Thymus (tissue), 11 donors: Measurements from ENCODE around the gene TBL1XR1. TPM values are rescaled to one million over a fixed set of nuclear protein-coding genes. Genes with fewer than 3 reads are reported as not detected.
A peak's percentile ranks its signal among the peaks of the same experiment; 100 is the strongest.

Experiments
- DNase-seq, 9 donors: peaks; one replicate each; pipeline ENCODE4 v3.0.0-alpha.2; 2013; ENCODE audit warnings: low spot score in 9 of 9, low read depth in 6 of 9, missing footprints in 1 of 9
- H3K27ac ChIP-seq, 2 donors: one replicate each; pipeline ENCODE4 v1.5.1; 2013; ENCODE audit warnings: control low read depth in 1 of 2, low read depth in 1 of 2, low read length in 1 of 2, mild to moderate bottlenecking in 1 of 2, moderate library complexity in 1 of 2
- H3K27me3 ChIP-seq, 2 donors: one replicate each; pipeline ENCODE4 v1.5.1; 2013; ENCODE audit warnings: low read length in 1 of 2; ENCODE audit not compliant: control insufficient read depth in 2 of 2, insufficient read depth in 1 of 2
- H3K36me3 ChIP-seq, 2 donors: one replicate each; pipeline ENCODE4 v1.5.1; 2013; ENCODE audit warnings: low read length in 1 of 2, mild to moderate bottlenecking in 1 of 2, moderate library complexity in 1 of 2; ENCODE audit not compliant: control insufficient read depth in 2 of 2, insufficient read depth in 2 of 2
- H3K4me1 ChIP-seq, 2 donors: one replicate each; pipeline ENCODE4 v1.5.1; 2013; ENCODE audit warnings: low read length in 2 of 2; ENCODE audit not compliant: control insufficient read depth in 2 of 2, insufficient read depth in 2 of 2
- H3K4me3 ChIP-seq, 2 donors: one replicate each; pipeline ENCODE4 v1.5.1; 2013; ENCODE audit warnings: low read length in 2 of 2, control low read depth in 1 of 2, mild to moderate bottlenecking in 1 of 2
- H3K9me3 ChIP-seq, 2 donors: one replicate each; pipeline ENCODE4 v1.5.1; 2013; ENCODE audit warnings: low read length in 1 of 2, mild to moderate bottlenecking in 1 of 2; ENCODE audit not compliant: control insufficient read depth in 2 of 2, insufficient read depth in 1 of 2
- WGBS: extraction: QIAGEN DNeasy Blood & Tissue Kit; methylation state at CpG from one replicate; pipeline ENCODE4 v1.1.7; 2013; 5-methylcytosine and 5-hydroxymethylcytosine counted together
- polyA plus RNA-seq: library from polyadenylated mRNA; stranded (reverse); fragments of 200-250 nt; gene quantifications from one replicate; pipeline ENCODE4 v1.2.3, GENCODE V29; 2013
- total RNA-seq: library from RNA; stranded (reverse); fragments of 120-200 nt; gene quantifications from one replicate; pipeline ENCODE4 v1.2.4, GENCODE V29; 2013
- donor health status: healthy.

The TBL1XR1 gene
- total and polyA plus RNA-seq, 2 donors = 66.5 to 130 TPM

- no peaks in the 10 kb centered on the region for H3K27me3 ChIP-seq
- H3K36me3 ChIP-seq = no peaks in the 10 kb centered on the region
- H3K4me1 ChIP-seq = peaks cover 9 to 48% of the 10 kb centered on the region in 2 donors
- peak overlapping the region in 1 of 2 donors; percentile 34 for H3K4me3 ChIP-seq
- H3K27ac ChIP-seq = peak overlapping the region; percentile 80 to 86
- peak in 8 of 9 donors; percentile 59 to 92 (median 80) for DNase-seq
- peaks cover 0 to 13% of the 10 kb centered on the region in 2 donors for H3K9me3 ChIP-seq
- WGBS = 23% methylated on average over 8 of the region's 8 CpGs
These were observed 4.6 kb upstream of the TBL1XR1 start for GRCh38 chr3:177201700-177202397.

- H3K9me3 ChIP-seq = peaks cover 0 to 12% of the 10 kb centered on the region in 2 donors
- H3K27me3 ChIP-seq = no peaks in the 10 kb centered on the region
- DNase-seq = no peak
- H3K4me3 ChIP-seq = peak overlapping the region in 1 of 2 donors; percentile 52
- no peaks in the 10 kb centered on the region for H3K36me3 ChIP-seq
- peak overlapping the region; percentile 85 to 95 for H3K27ac ChIP-seq
- peaks cover 9 to 48% of the 10 kb centered on the region in 2 donors for H3K4me1 ChIP-seq
- WGBS = 86% methylated on average over 6 of the region's 6 CpGs
These were observed 2.0 kb upstream of the TBL1XR1 start for GRCh38 chr3:177199206-177199760.

GRCh38 chr3:177197727-177198460 lies 612 bp upstream of the TBL1XR1 start:
- peaks cover 19 to 58% of the 10 kb centered on the region in 2 donors for H3K4me1 ChIP-seq
- H3K27me3 ChIP-seq = no peaks in the 10 kb centered on the region
- peaks cover 0 to 6% of the 10 kb centered on the region in 2 donors for H3K36me3 ChIP-seq
- H3K9me3 ChIP-seq = peaks cover 0 to 1% of the 10 kb centered on the region in 2 donors
- peak overlapping the region; percentile 95 to 97 for H3K27ac ChIP-seq
- WGBS = 1% methylated on average over 57 of the region's 57 CpGs
- peak in 5 of 9 donors; percentile 47 to 76 (median 59) for DNase-seq
- H3K4me3 ChIP-seq = peak overlapping the region; percentile 52 to 99

- H3K36me3 ChIP-seq = peaks cover 0 to 9% of the 10 kb centered on the region in 2 donors
- no peaks in the 10 kb centered on the region for H3K27me3 ChIP-seq
- DNase-seq = peak in 7 of 9 donors; percentile 58 to 85 (median 69)
- H3K27ac ChIP-seq = peak overlapping the region; percentile 90 to 97
- H3K9me3 ChIP-seq = peaks cover 0 to 4% of the 10 kb centered on the region in 2 donors
- peaks cover 25 to 56% of the 10 kb centered on the region in 2 donors for H3K4me1 ChIP-seq
- H3K4me3 ChIP-seq = peak overlapping the region; percentile 79 to 99
- under 1% methylated on average over 43 of the region's 43 CpGs for WGBS
These were observed 734 bp downstream of the TBL1XR1 start for GRCh38 chr3:177196456-177197040.

- under 1% methylated on average over 10 of the region's 10 CpGs for WGBS
These were observed 1.2 kb downstream of the TBL1XR1 start for GRCh38 chr3:177196008-177196455.

GRCh38 chr3:177195242-177195991 lies 1.9 kb downstream of the TBL1XR1 start:
- peak in 6 of 9 donors; percentile 44 to 78 (median 56) for DNase-seq
- Histone ChIP-seq H3K27me3 (no peaks in the 10 kb centered on the region), H3K4me1 (peaks cover 30 to 53% of the 10 kb centered on the region in 2 donors), H3K27ac (peak overlapping the region; percentile 68 to 90), H3K4me3 (peak overlapping the region; percentile 79 to 99), H3K36me3 (peaks cover 0 to 12% of the 10 kb centered on the region in 2 donors), H3K9me3 (peaks cover 0 to 4% of the 10 kb centered on the region in 2 donors)
- under 1% methylated on average over 8 of the region's 8 CpGs for WGBS

More at GRCh38 chr3:177196008-177196455, 1.2 kb downstream of the TBL1XR1 start:
- peak overlapping the region; percentile 90 to 97 for H3K27ac ChIP-seq
- DNase-seq = peak in 6 of 9 donors; percentile 50 to 79 (median 54)
- peaks cover 0 to 9% of the 10 kb centered on the region in 2 donors for H3K36me3 ChIP-seq
- no peaks in the 10 kb centered on the region for H3K27me3 ChIP-seq
- H3K4me1 ChIP-seq = peaks cover 26 to 54% of the 10 kb centered on the region in 2 donors
- peak overlapping the region; percentile 79 to 99 for H3K4me3 ChIP-seq
- H3K9me3 ChIP-seq = peaks cover 0 to 4% of the 10 kb centered on the region in 2 donors

DNA sequence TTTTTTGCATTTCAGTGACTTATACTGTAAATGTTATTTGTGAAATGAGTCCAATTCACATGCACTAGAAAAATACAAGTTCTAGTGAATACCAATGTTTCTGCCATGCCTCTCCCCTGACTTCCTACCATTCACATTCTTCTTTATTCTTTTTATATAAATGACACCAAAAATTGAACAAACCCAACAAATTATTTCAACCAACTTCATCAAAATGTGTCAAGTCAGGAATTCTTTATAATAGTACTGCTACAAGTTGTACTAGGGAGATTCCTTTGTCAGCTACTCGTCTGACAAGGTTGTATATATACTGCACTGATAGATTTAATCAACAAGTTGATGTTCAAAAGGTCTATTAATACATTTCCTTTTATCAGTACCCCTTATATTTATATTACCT lies 3.0 kb downstream of the TBL1XR1 start:
- H3K27ac ChIP-seq = peak overlapping the region in 1 of 2 donors; percentile 90
- H3K4me3 ChIP-seq = peak overlapping the region; percentile 79 to 99
- WGBS = 18% methylated on average over 1 of the region's 1 CpG
- no peak for DNase-seq
- H3K36me3 ChIP-seq = peaks cover 0 to 12% of the 10 kb centered on the region in 2 donors
- H3K27me3 ChIP-seq = no peaks in the 10 kb centered on the region
- peaks cover 0 to 4% of the 10 kb centered on the region in 2 donors for H3K9me3 ChIP-seq
- H3K4me1 ChIP-seq = peaks cover 27 to 45% of the 10 kb centered on the region in 2 donors

GRCh38 chr3:177193688-177194268 lies 3.5 kb downstream of the TBL1XR1 start:
- WGBS = 74% methylated on average over 9 of the region's 9 CpGs
- Histone ChIP-seq H3K36me3 (peaks cover 0 to 15% of the 10 kb centered on the region in 2 donors), H3K4me1 (peaks cover 25 to 40% of the 10 kb centered on the region in 2 donors), H3K9me3 (peaks cover 0 to 4% of the 10 kb centered on the region in 2 donors), H3K27me3 (no peaks in the 10 kb centered on the region), H3K4me3 (peak overlapping the region; percentile 79 to 99), H3K27ac (peak overlapping the region; percentile 18 to 90)
- no peak for DNase-seq
